Right lobe of liver (tissue), 6 donors: ENCODE measurements around the gene PCK1. TPM values are rescaled to one million over a fixed set of nuclear protein-coding genes. Genes with fewer than 3 reads are reported as not detected.
A peak's percentile ranks its signal among the peaks of the same experiment; 100 is the strongest.

Source experiments
- ATAC-seq, 4 donors: fragments of 200-7000 bp; cut with Tn5 transposase; one replicate each; pipeline ENCODE4 v1.9.1; 2020; ENCODE audit warnings: mild to moderate bottlenecking in 4 of 4, moderate library complexity in 4 of 4
- DNase-seq, 3 donors: peaks; one replicate each; pipeline ENCODE4 v3.0.0-alpha.2; 2020
- H3K27ac ChIP-seq, 3 donors: fragments of 200-600 bp; one replicate each; pipeline ENCODE4 v1.8.0; 2022
- H3K27me3 ChIP-seq, 2 donors: fragments of 200-600 bp; one replicate each; pipeline ENCODE4 v1.8.0; 2022
- H3K36me3 ChIP-seq, 4 donors: fragments of 200-600 bp; sonication (generic) in 1 of 4; one replicate each; pipeline versions ENCODE4 v1.5.1 to v1.8.0; 2017 to 2022; ENCODE audit warnings: control low read depth in 1 of 4
- H3K4me1 ChIP-seq, 4 donors: fragments of 200-600 bp; sonication (generic) in 1 of 4; one replicate each; pipeline versions ENCODE4 v1.5.1 to v1.8.0; 2017 to 2022; ENCODE audit warnings: control low read depth in 1 of 4
- H3K4me3 ChIP-seq, 3 donors: fragments of 200-600 bp; one replicate each; pipeline ENCODE4 v1.8.0; 2022
- H3K9me3 ChIP-seq, 4 donors: fragments of 200-600 bp; sonication (generic) in 1 of 4; one replicate each; pipeline versions ENCODE4 v1.5.1 to v1.8.0; 2017 to 2022; ENCODE audit warnings: control low read depth in 1 of 4
- POLR2A ChIP-seq: fragments of 450-650 bp; IDR thresholded peaks from one replicate; pipeline ENCODE4 v1.6.1; 2017; ENCODE audit warnings: antibody characterized with exemption, mild to moderate bottlenecking
- WGBS: methylation state at CpG from one replicate; pipeline ENCODE4 v1.1.6; 2018; ENCODE audit warnings: low coverage, low lambda C conversion rate; ENCODE audit not compliant: insufficient coverage; ENCODE audit errors: missing lambda C conversion rate; 5-methylcytosine and 5-hydroxymethylcytosine counted together
- intact Hi-C, 2 donors: fragments of 100-400 bp; cut with DNase I; formaldehyde crosslinking; loops; one replicate each; pipeline versions ENCODE4 v1.11.2 to v1.14.1; 2022
- total RNA-seq, 6 experiments: library from RNA; depleted of rRNA in 2 of 6; stranded (reverse); fragments of >200 nt in 2 of 6; fragmentation: NEBNext Ultra II Directional in 3 of 6; extraction: Animal tissue kit (Norgen Biotek cat#: 25700) in 3 of 6; gene quantifications; one replicate each; pipeline versions ENCODE4 v1.1.0 to v1.2.4, GENCODE V29; 2016 to 2023
- TF ChIP-seq, protein P1 (sequence below), 4 donors: fragments of 200-600 bp in 3 of 4; fragments of 450-650 bp in 1 of 4; IDR thresholded peaks; one replicate each; pipeline versions ENCODE4 v1.5.1 to v1.8.0; 2016 to 2022; ENCODE audit warnings: antibody characterized with exemption in 4 of 4, mild to moderate bottlenecking in 2 of 4
- donor health status: DM: no; HTN: yes; CAD: no.
- donor health status: DM: no; HTN: no; CAD: no.
- donor health status: DM: no; HTN: no; CAD: no.
- donor health status: DM: no; HTN: yes; CAD: no.
- donor health status: DM: no; HTN: yes; CAD: no.

PCK1 gene
- total RNA-seq, 6 experiments from 2014 or later: 187 to 1,757 (median 778) TPM

DNA sequence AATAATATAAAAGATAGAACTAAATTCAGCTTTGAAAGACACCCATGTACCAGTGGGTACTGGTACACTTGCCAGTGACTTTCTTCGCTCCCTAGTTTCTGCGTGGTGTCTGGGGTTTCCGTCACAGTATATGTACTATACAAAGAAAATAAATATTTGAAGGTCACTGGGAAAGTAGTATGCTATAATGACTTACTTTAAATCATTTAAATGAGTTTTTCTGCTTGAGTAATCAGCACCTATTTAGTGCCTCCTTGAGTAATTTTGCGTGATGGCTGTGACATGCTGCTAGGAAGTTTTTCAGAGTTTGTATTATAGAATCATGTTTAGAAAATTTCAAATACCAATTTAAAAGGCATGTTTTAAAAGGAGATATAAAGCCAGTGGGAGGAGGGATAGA, 32.8 kb upstream of the PCK1 start:
- Histone ChIP-seq H3K9me3 (no peaks in the 10 kb centered on the region), H3K4me3 (no peak overlapping the region), H3K4me1 (peaks cover 0 to 41% (median 12%) of the 10 kb centered on the region in 4 donors), H3K27me3 (no peaks in the 10 kb centered on the region), H3K36me3 (no peaks in the 10 kb centered on the region), H3K27ac (peak overlapping the region in 2 of 3 donors; percentile 98 to 99)
- intact Hi-C loops: loop anchor here (5.0 to 10.0 kb wide), 2 partner anchors 59 to 677 kb away; no protein-coding TSS in a partner anchor
- DNase-seq: no peak
- TF ChIP-seq POLR2A: no peak
- TF ChIP-seq, protein P1, sequence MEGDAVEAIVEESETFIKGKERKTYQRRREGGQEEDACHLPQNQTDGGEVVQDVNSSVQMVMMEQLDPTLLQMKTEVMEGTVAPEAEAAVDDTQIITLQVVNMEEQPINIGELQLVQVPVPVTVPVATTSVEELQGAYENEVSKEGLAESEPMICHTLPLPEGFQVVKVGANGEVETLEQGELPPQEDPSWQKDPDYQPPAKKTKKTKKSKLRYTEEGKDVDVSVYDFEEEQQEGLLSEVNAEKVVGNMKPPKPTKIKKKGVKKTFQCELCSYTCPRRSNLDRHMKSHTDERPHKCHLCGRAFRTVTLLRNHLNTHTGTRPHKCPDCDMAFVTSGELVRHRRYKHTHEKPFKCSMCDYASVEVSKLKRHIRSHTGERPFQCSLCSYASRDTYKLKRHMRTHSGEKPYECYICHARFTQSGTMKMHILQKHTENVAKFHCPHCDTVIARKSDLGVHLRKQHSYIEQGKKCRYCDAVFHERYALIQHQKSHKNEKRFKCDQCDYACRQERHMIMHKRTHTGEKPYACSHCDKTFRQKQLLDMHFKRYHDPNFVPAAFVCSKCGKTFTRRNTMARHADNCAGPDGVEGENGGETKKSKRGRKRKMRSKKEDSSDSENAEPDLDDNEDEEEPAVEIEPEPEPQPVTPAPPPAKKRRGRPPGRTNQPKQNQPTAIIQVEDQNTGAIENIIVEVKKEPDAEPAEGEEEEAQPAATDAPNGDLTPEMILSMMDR (IDR thresholded peaks at IDR 0.05): no peak
- no peak for ATAC-seq
- 79% methylated on average over 4 of the region's 4 CpGs for WGBS

DNA sequence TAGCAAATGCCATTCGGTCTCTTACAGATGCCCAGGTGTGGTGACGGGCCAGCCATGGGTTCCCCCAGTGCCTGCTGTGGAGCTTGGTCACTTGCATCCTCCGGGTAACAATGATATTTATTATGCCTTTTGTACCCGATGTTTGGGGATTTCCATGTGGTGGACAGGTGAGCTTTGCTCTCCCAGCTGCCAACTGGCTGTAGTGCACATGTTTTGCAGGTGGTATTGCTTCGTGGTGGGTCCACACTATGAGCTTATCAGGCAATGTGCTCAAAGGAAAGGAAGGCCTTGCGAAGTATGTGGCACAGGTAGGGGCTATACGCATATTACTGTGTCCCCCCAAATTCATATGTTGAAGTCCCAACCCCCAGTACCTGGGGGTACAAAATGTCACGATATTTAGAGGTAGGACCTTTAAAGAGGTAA, 31.7 kb upstream of the PCK1 start:
- DNase-seq (no peak), ATAC-seq (no peak)
- Histone ChIP-seq H3K27ac (peak overlapping the region in 2 of 3 donors; percentile 98 to 99), H3K4me3 (no peak overlapping the region), H3K9me3 (no peaks in the 10 kb centered on the region), H3K36me3 (no peaks in the 10 kb centered on the region), H3K4me1 (peaks cover 0 to 41% (median 14%) of the 10 kb centered on the region in 4 donors), H3K27me3 (no peaks in the 10 kb centered on the region)
- TF ChIP-seq POLR2A: no peak
- intact Hi-C loops: loop anchor here (5.0 to 10.0 kb wide), 2 partner anchors 58 to 676 kb away; no protein-coding TSS in a partner anchor
- WGBS: 68% methylated on average over 7 of the region's 8 CpGs

DNA sequence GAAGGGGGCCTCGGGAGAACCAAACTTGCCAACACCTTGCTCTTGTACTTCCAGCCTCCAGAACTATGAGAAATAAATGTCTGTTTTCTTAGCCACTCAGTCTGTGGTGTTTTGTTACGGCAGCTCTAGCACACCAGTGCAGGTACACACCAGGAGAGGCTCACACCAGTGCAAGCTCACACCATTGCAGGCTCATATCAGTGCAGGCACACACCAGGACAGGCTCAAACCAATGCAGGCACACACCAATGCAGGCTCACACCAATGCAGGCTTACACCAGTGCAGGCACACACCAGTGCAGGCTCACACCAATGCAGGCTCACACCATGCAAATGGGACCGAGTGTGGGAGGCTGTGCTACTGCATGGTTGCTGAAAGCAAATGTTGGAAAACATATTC, 31.1 kb upstream of the PCK1 start:
- intact Hi-C loops: loop anchor here (5.0 to 10.0 kb wide), 2 partner anchors 57 to 675 kb away; no protein-coding TSS in a partner anchor
- WGBS: 79% methylated on average over 2 of the region's 3 CpGs
- H3K27ac ChIP-seq: peak overlapping the region in 2 of 3 donors; percentile 98 to 99
- H3K27me3 ChIP-seq: no peaks in the 10 kb centered on the region
- no peaks in the 10 kb centered on the region for H3K9me3 ChIP-seq
- H3K36me3 ChIP-seq: no peaks in the 10 kb centered on the region
- H3K4me1 ChIP-seq: peaks cover 0 to 41% (median 14%) of the 10 kb centered on the region in 4 donors
- TF ChIP-seq, protein P1 (IDR thresholded peaks at IDR 0.05): no peak
- TF ChIP-seq POLR2A: no peak
- no peak overlapping the region for H3K4me3 ChIP-seq
- ATAC-seq (no peak), DNase-seq (no peak)

DNA sequence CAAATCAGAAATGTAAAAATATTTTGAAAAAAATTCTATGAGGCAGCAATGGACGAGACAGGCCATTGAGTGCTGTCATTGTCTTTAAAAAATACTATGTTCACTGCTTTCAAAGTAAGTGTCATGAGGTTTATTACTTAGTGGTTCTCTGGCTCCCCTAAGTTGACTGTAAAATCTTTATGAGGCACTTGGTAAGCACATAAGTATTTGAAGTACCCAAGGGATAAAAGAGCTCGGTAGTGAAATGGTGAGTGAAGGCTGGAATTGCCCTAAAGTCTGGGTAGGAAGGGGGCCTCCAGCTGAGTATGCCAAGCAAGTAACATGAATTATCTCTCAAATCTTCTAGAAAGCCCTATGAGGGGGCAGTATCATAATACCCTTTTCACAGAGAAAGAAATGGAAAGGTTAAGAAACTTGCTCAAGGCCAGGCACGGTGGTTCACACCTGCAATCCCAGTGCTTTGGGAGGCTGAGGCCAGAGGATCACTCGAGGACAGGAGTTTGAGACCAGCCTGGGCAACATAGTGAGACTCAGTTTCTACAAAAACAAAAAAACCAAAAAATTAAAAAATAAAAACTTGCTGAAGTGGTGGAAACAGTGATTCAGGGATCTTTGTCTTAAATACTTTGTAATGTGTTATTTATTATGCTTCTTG, 30.5 kb upstream of the PCK1 start:
- H3K27me3 ChIP-seq: no peaks in the 10 kb centered on the region
- ATAC-seq: no peak
- no peaks in the 10 kb centered on the region for H3K9me3 ChIP-seq
- no peak overlapping the region for H3K4me3 ChIP-seq
- intact Hi-C loops: no loop called here
- 75% methylated on average over 4 of the region's 4 CpGs for WGBS
- H3K36me3 ChIP-seq: no peaks in the 10 kb centered on the region
- peaks cover 0 to 41% (median 14%) of the 10 kb centered on the region in 4 donors for H3K4me1 ChIP-seq
- DNase-seq: no peak
- no peak for TF ChIP-seq POLR2A
- TF ChIP-seq, protein P1 (IDR thresholded peaks at IDR 0.05): no peak
- H3K27ac ChIP-seq: peak overlapping the region in 2 of 3 donors; percentile 98 to 99

DNA sequence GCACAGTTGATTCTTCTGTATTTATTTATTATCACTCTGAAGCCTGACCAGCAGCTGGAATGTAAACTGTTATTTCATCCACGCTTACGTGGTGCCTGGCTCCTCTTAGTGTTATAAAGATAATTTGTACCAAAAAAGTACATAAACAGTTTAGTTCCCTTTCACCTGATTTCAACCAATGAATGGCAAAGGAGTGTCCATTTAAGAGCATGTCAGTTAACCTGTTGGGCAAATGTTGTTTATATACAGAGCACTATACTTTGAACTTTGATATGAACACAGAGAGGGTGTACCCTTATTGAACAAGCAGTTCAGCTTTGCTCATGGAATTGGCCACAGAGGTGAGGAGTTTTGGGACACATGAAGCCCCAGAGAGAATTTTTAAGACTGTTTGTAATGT, 28.8 kb upstream of the PCK1 start:
- no peak overlapping the region for H3K4me3 ChIP-seq
- peak overlapping the region; percentile 72 to 99 (median 98) for H3K27ac ChIP-seq

More for the DNA sequence above, 28.8 kb upstream of the PCK1 start:
- intact Hi-C loops: no loop called here
- Histone ChIP-seq H3K27me3 (no peaks in the 10 kb centered on the region), H3K36me3 (no peaks in the 10 kb centered on the region), H3K9me3 (no peaks in the 10 kb centered on the region), H3K4me1 (peaks cover 0 to 43% (median 16%) of the 10 kb centered on the region in 4 donors)
- ATAC-seq (peak; percentile 64 to 88 (median 78)), DNase-seq (peak in 1 of 3 donors; percentile 75)
- WGBS: 32% methylated on average over 2 of the region's 2 CpGs
- TF ChIP-seq POLR2A: no peak
- TF ChIP-seq, protein P1 (IDR thresholded peaks at IDR 0.05): no peak
